ENCODE measurements around the gene ZCCHC7. TPM values are rescaled to one million over a fixed set of nuclear protein-coding genes. Genes with fewer than 3 reads are reported as not detected.

Gene ZCCHC7
- total RNA-seq, 1 experiment from 2014 or later = 31.2 TPM

GRCh38 chr9:37157726-37158377 lies 37.5 kb downstream of the ZCCHC7 start:
- RAD21 ChIA-PET (ENCODE audit: low non-redundant PET in 1 of 2, low total read pairs in 2 of 2, uncharacterized antibody in 2 of 2, unreplicated experiment in 2 of 2) = no interaction called here
- intact Hi-C loops (cut with micrococcal nuclease) = no loop called here
- TF ChIP-seq RAD21 (IDR thresholded peaks at IDR 0.05; ENCODE audit: low read depth) = no peak
- no peak for TF ChIP-seq CTCF (IDR thresholded peaks at IDR 0.05 in 2 of 3, conservative IDR thresholded peaks at IDR 0.05 in 1 of 3; ENCODE audit: borderline replicate concordance in 1 of 3, insufficient read depth in 1 of 3, low read depth in 2 of 3, low read length in 2 of 3)
- TF ChIP-seq ZFX (IDR thresholded peaks at IDR 0.05) = no peak
- TF ChIP-seq REST (IDR thresholded peaks at IDR 0.05; ENCODE audit: low read depth) = no peak
- TF ChIP-seq TCF7L2 (IDR thresholded peaks at IDR 0.05; ENCODE audit: borderline replicate concordance, extremely low read depth, insufficient read depth, insufficient read length) = no peak
- TF ChIP-seq EZH2 (IDR thresholded peaks at IDR 0.05) = no peak
- no peak for DNase-seq (ENCODE audit: low read depth, low spot score)
- no peak overlapping the region for H2AFZ ChIP-seq (ENCODE audit: low read depth, low read length, poor library complexity, severe bottlenecking)
- no peaks in the 10 kb centered on the region for H3K9me2 ChIP-seq (ENCODE audit: insufficient read depth)
- BruUV-seq (replicated peaks) = no TSS peak
- POLR2A ChIA-PET = no interaction called here
- H3K4me1 ChIP-seq (ENCODE audit: control insufficient read depth in 1 of 2, insufficient read depth in 2 of 2, low read length in 2 of 2) = no peaks in the 10 kb centered on the region
- CTCF ChIA-PET = no interaction called here
- no peak overlapping the region for H3K4me2 ChIP-seq (ENCODE audit: low read length)
- no peaks in the 10 kb centered on the region for H3K9me3 ChIP-seq (ENCODE audit: control insufficient read depth in 1 of 2, insufficient read depth in 1 of 2, low read depth in 1 of 2, low read length in 2 of 2)
- H3K9ac ChIP-seq (ENCODE audit: low read length) = no peak overlapping the region
- no peak for ATAC-seq
- H3K79me2 ChIP-seq (ENCODE audit: insufficient read depth, low read length) = peaks cover 53% of the 10 kb centered on the region
- H3K27ac ChIP-seq (ENCODE audit: low read depth, low read length) = no peak overlapping the region
- no peaks in the 10 kb centered on the region for H4K20me1 ChIP-seq (ENCODE audit: insufficient read depth)
- no peaks in the 10 kb centered on the region for H3K27me3 ChIP-seq (ENCODE audit: insufficient read depth, low read length)
- H3K4me3 ChIP-seq (replicated peaks in 1 of 2; ENCODE audit: low read depth in 1 of 2, low read length in 2 of 2) = no peak overlapping the region
- H3K36me3 ChIP-seq (ENCODE audit: control insufficient read depth in 1 of 2, insufficient read depth in 2 of 2, low read length in 2 of 2) = 0 out of 4 replicates have a peak, but pooled peaks cover 0 to 6% of the 10 kb centered on the region in 2 experiments

Measured in HCT116 (cell line).